ENCODE results near the gene PDGFRB. TPM values are rescaled to one million over a fixed set of nuclear protein-coding genes. Genes with fewer than 3 reads are reported as not detected.
A peak's percentile ranks its signal among the peaks of the same experiment; 100 is the strongest.

Gene PDGFRB
- total RNA-seq, 3 donors from 2014 or later = 53.7 to 243 (median 146) TPM

DNA sequence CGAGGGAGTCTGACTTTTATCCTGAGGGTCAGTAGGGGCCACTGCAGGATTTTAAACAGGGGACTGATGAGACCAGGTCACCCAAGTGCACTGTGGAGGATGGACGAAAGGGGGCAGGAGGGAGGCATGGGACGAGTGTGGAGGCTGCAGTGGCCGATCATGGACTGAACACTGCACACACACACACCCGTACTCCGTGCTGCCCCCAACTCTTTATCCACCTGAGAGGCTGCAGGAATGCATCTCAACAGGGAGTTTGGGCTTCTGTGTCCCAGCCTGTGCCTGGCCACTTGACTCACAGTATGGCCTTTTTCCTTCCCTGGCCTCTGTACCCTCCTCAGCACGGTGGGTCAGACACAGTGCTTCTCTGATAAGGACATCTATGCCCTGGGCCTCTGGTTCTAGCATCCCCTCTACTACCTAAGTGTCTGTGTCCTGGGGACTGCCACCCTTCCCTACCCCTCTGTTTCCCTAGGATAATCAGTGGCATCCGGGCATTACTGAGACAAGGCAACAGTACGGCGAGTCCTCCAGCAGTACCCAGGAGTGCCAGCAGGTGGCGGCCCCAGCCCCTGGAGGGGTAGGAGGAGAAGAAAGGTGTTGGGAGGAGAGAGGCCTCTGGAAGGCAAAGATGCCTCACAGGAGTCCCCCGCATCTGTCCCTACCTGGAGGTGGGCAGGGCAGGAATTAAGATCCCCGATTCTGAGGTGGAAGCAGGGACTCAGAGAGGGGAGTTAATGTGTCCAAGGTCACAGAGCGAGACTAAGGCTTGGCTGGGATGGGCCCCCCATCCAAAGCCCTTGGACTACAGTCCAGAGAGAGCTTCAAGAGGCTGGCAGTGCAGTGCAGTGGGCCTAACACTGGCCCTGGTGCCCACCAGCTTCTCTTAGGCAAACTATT is 5.8 kb upstream of the PDGFRB start:
- peak; percentile 58 to 85 for DNase-seq (ENCODE audit: low spot score in 2 of 2)
- Histone ChIP-seq H3K27me3 (peaks cover 0 to under 1% of the 10 kb centered on the region in 2 donors), H3K36me3 (no peaks in the 10 kb centered on the region), H3K9me3 (no peaks in the 10 kb centered on the region), H3K4me3 (no peak overlapping the region), H3K27ac (peak overlapping the region; percentile 45 to 93), H3K4me1 (no peaks in the 10 kb centered on the region)
- TF ChIP-seq POLR2A (IDR thresholded peaks at IDR 0.05) = no peak
- TF ChIP-seq, protein P1, sequence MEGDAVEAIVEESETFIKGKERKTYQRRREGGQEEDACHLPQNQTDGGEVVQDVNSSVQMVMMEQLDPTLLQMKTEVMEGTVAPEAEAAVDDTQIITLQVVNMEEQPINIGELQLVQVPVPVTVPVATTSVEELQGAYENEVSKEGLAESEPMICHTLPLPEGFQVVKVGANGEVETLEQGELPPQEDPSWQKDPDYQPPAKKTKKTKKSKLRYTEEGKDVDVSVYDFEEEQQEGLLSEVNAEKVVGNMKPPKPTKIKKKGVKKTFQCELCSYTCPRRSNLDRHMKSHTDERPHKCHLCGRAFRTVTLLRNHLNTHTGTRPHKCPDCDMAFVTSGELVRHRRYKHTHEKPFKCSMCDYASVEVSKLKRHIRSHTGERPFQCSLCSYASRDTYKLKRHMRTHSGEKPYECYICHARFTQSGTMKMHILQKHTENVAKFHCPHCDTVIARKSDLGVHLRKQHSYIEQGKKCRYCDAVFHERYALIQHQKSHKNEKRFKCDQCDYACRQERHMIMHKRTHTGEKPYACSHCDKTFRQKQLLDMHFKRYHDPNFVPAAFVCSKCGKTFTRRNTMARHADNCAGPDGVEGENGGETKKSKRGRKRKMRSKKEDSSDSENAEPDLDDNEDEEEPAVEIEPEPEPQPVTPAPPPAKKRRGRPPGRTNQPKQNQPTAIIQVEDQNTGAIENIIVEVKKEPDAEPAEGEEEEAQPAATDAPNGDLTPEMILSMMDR (IDR thresholded peaks at IDR 0.05) = peak; percentile 85 to 91 (median 86)
- no peak for TF ChIP-seq POLR2AphosphoS5 (IDR thresholded peaks at IDR 0.05)
- intact Hi-C loops (cut with DNase I; ENCODE audit: low total_unique reads) = loop anchor here (10.0 kb wide), 1 partner anchor 53 kb away; no protein-coding TSS in a partner anchor

DNA sequence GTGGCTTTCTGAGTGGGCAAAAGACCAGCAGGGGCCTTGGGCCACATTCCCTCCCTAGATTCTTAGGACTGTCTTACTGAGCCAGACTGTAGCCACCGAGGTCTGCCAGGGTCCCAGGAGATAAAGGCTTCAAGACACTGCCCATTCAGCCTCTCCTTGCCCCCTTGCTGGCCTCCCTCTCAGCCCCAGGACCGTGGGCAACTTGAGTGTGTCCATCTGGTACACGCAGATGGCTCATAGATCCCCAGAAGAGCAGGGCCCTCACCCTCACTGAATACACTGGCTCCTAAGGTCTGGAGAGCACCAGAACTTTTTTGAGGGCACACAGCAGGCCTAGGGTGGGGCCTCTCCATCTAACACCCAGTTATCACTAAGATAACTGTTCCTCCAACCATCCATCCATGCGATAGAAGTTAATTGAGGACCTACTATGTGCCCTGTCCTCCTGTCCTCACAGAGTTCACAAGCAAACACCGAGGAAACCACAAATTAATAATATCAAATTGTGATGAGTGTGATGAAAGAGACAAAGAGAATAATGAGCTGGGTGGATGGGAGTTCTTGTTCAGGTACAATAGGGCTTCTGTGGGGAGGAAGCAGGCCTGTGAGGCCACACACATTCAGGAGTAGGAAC is 4.9 kb upstream of the PDGFRB start:
- no peaks in the 10 kb centered on the region for H3K9me3 ChIP-seq
- intact Hi-C loops (cut with DNase I; ENCODE audit: low total_unique reads) = loop anchor here (10.0 kb wide), 1 partner anchor 54 kb away; no protein-coding TSS in a partner anchor
- no peak overlapping the region for H3K4me3 ChIP-seq
- peak overlapping the region; percentile 63 to 93 for H3K27ac ChIP-seq
- H3K4me1 ChIP-seq = no peaks in the 10 kb centered on the region
- no peaks in the 10 kb centered on the region for H3K36me3 ChIP-seq
- DNase-seq (ENCODE audit: low spot score in 2 of 2) = no peak
- no peaks in the 10 kb centered on the region for H3K27me3 ChIP-seq
- TF ChIP-seq POLR2AphosphoS5 (IDR thresholded peaks at IDR 0.05) (no peak), POLR2A (IDR thresholded peaks at IDR 0.05) (no peak)
- TF ChIP-seq, protein P1 (IDR thresholded peaks at IDR 0.05) = no peak

DNA sequence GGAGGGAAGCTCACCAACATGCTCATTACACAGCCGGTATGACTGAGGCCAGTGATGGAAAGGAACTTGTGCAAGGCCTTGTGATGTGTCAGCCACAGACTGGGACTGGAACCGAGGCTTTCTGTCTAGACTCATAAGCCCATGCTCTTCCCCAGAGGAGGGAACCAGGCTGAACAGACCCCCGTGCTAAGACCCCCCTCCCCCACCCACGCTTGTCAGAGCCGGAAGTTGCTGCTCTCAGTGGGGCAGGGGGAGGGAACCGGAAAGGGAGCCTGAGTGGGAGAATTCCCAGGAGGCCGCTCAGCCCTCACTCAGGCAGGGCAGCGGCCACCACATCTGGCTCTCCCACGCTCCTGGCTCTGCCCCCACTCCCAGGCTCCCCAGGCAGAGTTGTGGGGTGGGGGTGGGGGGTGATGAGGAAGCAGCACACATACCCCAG is 4.1 kb upstream of the PDGFRB start:
- no peaks in the 10 kb centered on the region for H3K27me3 ChIP-seq
- no peak overlapping the region for H3K4me3 ChIP-seq
- H3K27ac ChIP-seq = peak overlapping the region; percentile 63 to 93
- TF ChIP-seq, protein P1 (IDR thresholded peaks at IDR 0.05) = no peak
- TF ChIP-seq POLR2A (IDR thresholded peaks at IDR 0.05) = no peak
- no peak for TF ChIP-seq POLR2AphosphoS5 (IDR thresholded peaks at IDR 0.05)
- no peaks in the 10 kb centered on the region for H3K4me1 ChIP-seq
- intact Hi-C loops (cut with DNase I; ENCODE audit: low total_unique reads) = loop anchor here (10.0 kb wide), 1 partner anchor 55 kb away; no protein-coding TSS in a partner anchor
- H3K9me3 ChIP-seq = no peaks in the 10 kb centered on the region
- DNase-seq (ENCODE audit: low spot score in 2 of 2) = no peak
- no peaks in the 10 kb centered on the region for H3K36me3 ChIP-seq

DNA sequence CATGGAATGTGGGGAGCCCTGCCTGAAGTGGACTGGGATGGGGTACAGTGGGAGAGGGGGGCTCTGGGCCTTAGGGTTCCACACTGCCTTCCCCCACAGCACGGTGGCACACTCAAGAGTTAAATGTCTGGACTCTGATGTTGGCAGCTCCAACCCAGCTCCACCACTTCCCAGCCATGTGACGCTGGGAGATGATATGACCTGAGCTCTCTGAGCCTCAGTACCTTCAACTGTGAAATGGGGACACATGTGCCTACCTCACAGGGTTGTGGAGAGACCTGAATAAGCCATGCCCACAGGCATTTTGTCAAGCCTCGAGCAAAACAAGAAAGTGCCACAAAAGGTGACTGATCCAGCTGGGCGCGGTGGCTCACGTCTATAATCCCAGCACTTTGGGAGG is 3.4 kb upstream of the PDGFRB start:
- Histone ChIP-seq H3K27ac (peak overlapping the region; percentile 70 to 93), H3K4me1 (no peaks in the 10 kb centered on the region), H3K9me3 (no peaks in the 10 kb centered on the region), H3K4me3 (no peak overlapping the region), H3K27me3 (no peaks in the 10 kb centered on the region), H3K36me3 (no peaks in the 10 kb centered on the region)
- intact Hi-C loops (cut with DNase I; ENCODE audit: low total_unique reads) = no loop called here
- no peak for TF ChIP-seq POLR2AphosphoS5 (IDR thresholded peaks at IDR 0.05)
- TF ChIP-seq, protein P1 (IDR thresholded peaks at IDR 0.05) = no peak
- TF ChIP-seq POLR2A (IDR thresholded peaks at IDR 0.05) = no peak
- DNase-seq (ENCODE audit: low spot score in 2 of 2) = no peak

All from breast epithelium (tissue), 4 donors.